ENCODE measurements around the gene VPS8.
A peak's percentile ranks its signal among the peaks of the same experiment; 100 is the strongest.

VPS8 gene

DNA sequence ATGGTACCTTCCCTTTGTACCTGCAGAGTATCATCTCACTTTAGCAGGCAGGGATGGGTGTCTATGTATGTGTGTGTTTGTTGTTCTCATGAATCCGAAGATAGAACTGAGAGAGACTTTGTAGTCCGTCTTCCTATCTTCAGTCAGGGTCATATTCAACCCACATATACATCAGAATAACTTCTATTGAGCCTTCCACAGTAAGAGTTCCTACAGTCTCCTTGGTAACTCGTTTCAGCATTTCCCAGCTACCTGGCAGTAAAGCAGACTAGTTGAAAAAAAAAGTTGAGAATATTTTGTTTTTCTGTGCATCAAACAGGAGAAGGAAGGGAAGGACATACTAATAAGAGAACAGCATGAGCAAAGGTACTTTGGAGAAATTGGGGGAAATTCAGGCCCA is 106.8 kb downstream of the VPS8 start:
- Histone ChIP-seq H3K4me1 (ENCODE audit: control insufficient read depth, insufficient read depth, low read length) (peaks cover 23% of the 10 kb centered on the region), H3K4me3 (ENCODE audit: low read depth, low read length) (peak overlapping the region; percentile 23; the same call in 1 of the 2 replicates), H3K27ac (ENCODE audit: low read depth, low read length) (no peak overlapping the region), H3K36me3 (ENCODE audit: control insufficient read depth, insufficient read depth, low read length) (no peaks in the 10 kb centered on the region), H3K9ac (ENCODE audit: low read depth, low read length) (no peak overlapping the region), H3K9me3 (ENCODE audit: control insufficient read depth, insufficient read depth, low read length) (no peaks in the 10 kb centered on the region), H3K27me3 (ENCODE audit: control insufficient read depth, insufficient read depth, low read length) (no peaks in the 10 kb centered on the region)

GRCh38 chr3:184919651-184920050 is 107.7 kb downstream of the VPS8 start:
- Histone ChIP-seq H3K27ac (ENCODE audit: low read depth, low read length) (no peak overlapping the region), H3K27me3 (ENCODE audit: control insufficient read depth, insufficient read depth, low read length) (no peaks in the 10 kb centered on the region), H3K9ac (ENCODE audit: low read depth, low read length) (no peak overlapping the region), H3K4me1 (ENCODE audit: control insufficient read depth, insufficient read depth, low read length) (peaks cover 19% of the 10 kb centered on the region), H3K36me3 (ENCODE audit: control insufficient read depth, insufficient read depth, low read length) (peaks cover under 1% of the 10 kb centered on the region), H3K4me3 (ENCODE audit: low read depth, low read length) (no peak overlapping the region), H3K9me3 (ENCODE audit: control insufficient read depth, insufficient read depth, low read length) (no peaks in the 10 kb centered on the region)

DNA sequence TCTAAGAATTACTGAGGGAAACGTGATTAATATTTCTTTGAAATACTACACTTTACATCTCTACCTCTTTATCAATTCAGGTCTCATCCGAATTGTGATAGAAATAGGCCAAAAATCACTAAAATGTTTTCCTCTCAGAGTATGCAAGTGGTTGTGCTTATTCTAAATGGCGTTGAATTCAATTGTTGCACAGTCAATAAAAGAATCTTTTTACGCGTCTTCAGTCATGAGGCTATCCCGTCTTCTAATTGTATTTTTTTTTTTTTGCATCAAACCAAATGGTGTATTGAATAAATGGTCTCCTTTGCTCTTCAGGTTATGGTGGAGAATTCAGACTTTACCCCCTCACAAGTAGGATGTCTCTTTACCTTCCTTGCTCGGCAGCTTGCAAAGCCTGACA is 112.6 kb downstream of the VPS8 start:
- Histone ChIP-seq H3K4me3 (ENCODE audit: low read depth, low read length) (no peak overlapping the region), H3K27ac (ENCODE audit: low read depth, low read length) (no peak overlapping the region), H3K9me3 (ENCODE audit: control insufficient read depth, insufficient read depth, low read length) (no peaks in the 10 kb centered on the region), H3K27me3 (ENCODE audit: control insufficient read depth, insufficient read depth, low read length) (no peaks in the 10 kb centered on the region), H3K36me3 (ENCODE audit: control insufficient read depth, insufficient read depth, low read length) (peaks cover 21% of the 10 kb centered on the region), H3K9ac (ENCODE audit: low read depth, low read length) (no peak overlapping the region), H3K4me1 (ENCODE audit: control insufficient read depth, insufficient read depth, low read length) (no peaks in the 10 kb centered on the region)

DNA sequence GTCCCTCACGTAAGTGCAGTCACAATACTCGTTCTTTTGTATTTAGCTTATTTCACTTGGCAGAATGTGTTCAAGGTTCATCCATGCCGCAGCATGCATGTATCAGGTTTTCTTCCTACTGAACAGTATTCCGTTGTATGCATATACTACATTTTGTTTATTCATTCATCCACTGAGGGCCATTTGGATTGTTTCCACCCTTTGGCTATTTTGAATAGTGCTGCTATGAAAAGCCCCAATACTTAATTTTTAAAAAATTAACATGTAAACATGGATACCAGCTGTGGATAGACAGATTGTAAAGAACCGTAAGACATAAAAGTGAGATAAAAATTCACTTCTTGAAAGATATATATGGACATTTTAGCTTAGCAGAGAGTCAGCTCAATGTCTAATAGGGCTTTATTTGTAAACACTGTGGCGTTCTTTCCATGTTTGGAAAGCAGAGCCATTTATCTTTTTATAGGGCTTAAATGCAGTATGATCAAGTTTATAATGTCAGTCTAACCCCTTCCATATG is 115.9 kb downstream of the VPS8 start:
- Histone ChIP-seq H3K27me3 (ENCODE audit: control insufficient read depth, insufficient read depth, low read length) (no peaks in the 10 kb centered on the region), H3K27ac (ENCODE audit: low read depth, low read length) (no peak overlapping the region), H3K9ac (ENCODE audit: low read depth, low read length) (no peak overlapping the region), H3K9me3 (ENCODE audit: control insufficient read depth, insufficient read depth, low read length) (no peaks in the 10 kb centered on the region), H3K4me1 (ENCODE audit: control insufficient read depth, insufficient read depth, low read length) (no peaks in the 10 kb centered on the region), H3K36me3 (ENCODE audit: control insufficient read depth, insufficient read depth, low read length) (peaks cover 33% of the 10 kb centered on the region), H3K4me3 (ENCODE audit: low read depth, low read length) (no peak overlapping the region)

GRCh38 chr3:184932777-184933176 is 120.8 kb downstream of the VPS8 start:
- Histone ChIP-seq H3K4me1 (ENCODE audit: control insufficient read depth, insufficient read depth, low read length) (0 out of 2 replicates have a peak, but pooled peaks cover under 1% of the 10 kb centered on the region), H3K4me3 (ENCODE audit: low read depth, low read length) (no peak overlapping the region), H3K9ac (ENCODE audit: low read depth, low read length) (no peak overlapping the region)

GRCh38 chr3:184937611-184938010 is 125.6 kb downstream of the VPS8 start:
- no peak overlapping the region for H3K4me3 ChIP-seq (ENCODE audit: low read depth, low read length)
- no peaks in the 10 kb centered on the region for H3K27me3 ChIP-seq (ENCODE audit: control insufficient read depth, insufficient read depth, low read length)
- no peaks in the 10 kb centered on the region for H3K9me3 ChIP-seq (ENCODE audit: control insufficient read depth, insufficient read depth, low read length)
- H3K9ac ChIP-seq (ENCODE audit: low read depth, low read length): no peak overlapping the region
- peaks cover 23% of the 10 kb centered on the region; the same call in 1 of the 2 replicates for H3K4me1 ChIP-seq (ENCODE audit: control insufficient read depth, insufficient read depth, low read length)
- H3K36me3 ChIP-seq (ENCODE audit: control insufficient read depth, insufficient read depth, low read length): no peaks in the 10 kb centered on the region; the same call in 1 of the 2 replicates
- no peak overlapping the region for H3K27ac ChIP-seq (ENCODE audit: low read depth, low read length)

More at GRCh38 chr3:184932777-184933176, 120.8 kb downstream of the VPS8 start:
- H3K36me3 ChIP-seq (ENCODE audit: control insufficient read depth, insufficient read depth, low read length): peaks cover 17% of the 10 kb centered on the region
- no peak overlapping the region for H3K27ac ChIP-seq (ENCODE audit: low read depth, low read length)
- no peaks in the 10 kb centered on the region for H3K9me3 ChIP-seq (ENCODE audit: control insufficient read depth, insufficient read depth, low read length)
- no peaks in the 10 kb centered on the region for H3K27me3 ChIP-seq (ENCODE audit: control insufficient read depth, insufficient read depth, low read length)

GRCh38 chr3:184941408-184941807 is 129.4 kb downstream of the VPS8 start:
- Histone ChIP-seq H3K9me3 (ENCODE audit: control insufficient read depth, insufficient read depth, low read length) (no peaks in the 10 kb centered on the region), H3K4me1 (ENCODE audit: control insufficient read depth, insufficient read depth, low read length) (peaks cover 35% of the 10 kb centered on the region; the same call in 1 of the 2 replicates), H3K4me3 (ENCODE audit: low read depth, low read length) (no peak overlapping the region), H3K36me3 (ENCODE audit: control insufficient read depth, insufficient read depth, low read length) (no peaks in the 10 kb centered on the region; the same call in 1 of the 2 replicates), H3K27me3 (ENCODE audit: control insufficient read depth, insufficient read depth, low read length) (no peaks in the 10 kb centered on the region), H3K9ac (ENCODE audit: low read depth, low read length) (no peak overlapping the region), H3K27ac (ENCODE audit: low read depth, low read length) (no peak overlapping the region)

GRCh38 chr3:184942735-184943134 is 130.8 kb downstream of the VPS8 start:
- Histone ChIP-seq H3K9me3 (ENCODE audit: control insufficient read depth, insufficient read depth, low read length) (no peaks in the 10 kb centered on the region), H3K4me3 (ENCODE audit: low read depth, low read length) (no peak overlapping the region), H3K27me3 (ENCODE audit: control insufficient read depth, insufficient read depth, low read length) (no peaks in the 10 kb centered on the region), H3K9ac (ENCODE audit: low read depth, low read length) (no peak overlapping the region), H3K36me3 (ENCODE audit: control insufficient read depth, insufficient read depth, low read length) (no peaks in the 10 kb centered on the region), H3K4me1 (ENCODE audit: control insufficient read depth, insufficient read depth, low read length) (peaks cover 34% of the 10 kb centered on the region; the same call in 1 of the 2 replicates), H3K27ac (ENCODE audit: low read depth, low read length) (no peak overlapping the region)

- Histone ChIP-seq H3K9ac (ENCODE audit: low read depth, low read length) (no peak overlapping the region), H3K4me1 (ENCODE audit: control insufficient read depth, insufficient read depth, low read length) (peaks cover 28% of the 10 kb centered on the region), H3K27me3 (ENCODE audit: control insufficient read depth, insufficient read depth, low read length) (no peaks in the 10 kb centered on the region), H3K9me3 (ENCODE audit: control insufficient read depth, insufficient read depth, low read length) (no peaks in the 10 kb centered on the region), H3K4me3 (ENCODE audit: low read depth, low read length) (no peak overlapping the region), H3K36me3 (ENCODE audit: control insufficient read depth, insufficient read depth, low read length) (no peaks in the 10 kb centered on the region), H3K27ac (ENCODE audit: low read depth, low read length) (no peak overlapping the region)
These were observed 132.3 kb downstream of the VPS8 start for GRCh38 chr3:184944241-184944640.

DNA sequence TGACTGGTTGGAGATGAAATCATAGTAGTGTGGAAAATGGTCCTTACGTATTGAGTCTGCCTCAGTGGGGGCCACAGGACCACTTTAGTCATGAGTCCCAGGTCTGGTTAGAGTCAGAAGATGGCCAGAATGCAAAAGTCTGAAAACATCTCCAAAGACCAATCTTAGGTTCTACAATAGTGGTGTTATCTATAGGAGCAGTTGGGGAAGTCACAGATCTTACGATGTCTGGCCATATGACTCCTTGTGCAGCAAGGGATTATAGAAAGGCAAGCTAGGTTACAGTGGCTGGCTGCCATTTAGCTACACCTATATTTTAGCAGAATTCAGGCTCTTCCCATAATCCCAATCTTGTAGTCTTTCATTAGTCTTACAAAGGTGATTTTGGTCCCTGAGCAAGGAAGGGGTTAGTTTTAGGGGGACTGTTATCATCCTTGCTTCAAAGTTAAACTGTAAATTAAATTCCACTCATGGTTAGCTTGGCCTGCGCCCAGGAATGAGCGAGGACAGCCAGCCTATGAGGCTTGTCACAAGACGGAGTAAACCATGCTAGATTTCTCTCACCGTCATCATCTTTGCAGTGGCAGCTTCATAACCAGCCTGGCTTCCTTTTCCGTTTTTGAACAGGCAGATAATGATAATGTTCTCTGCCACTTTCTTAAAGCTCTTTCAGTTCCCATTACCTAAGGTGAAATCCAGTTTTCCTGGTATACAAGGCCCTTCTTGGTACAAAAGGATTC is 134.1 kb downstream of the VPS8 start:
- H3K27me3 ChIP-seq (ENCODE audit: control insufficient read depth, insufficient read depth, low read length): no peaks in the 10 kb centered on the region
- H3K9ac ChIP-seq (ENCODE audit: low read depth, low read length): no peak overlapping the region

GRCh38 chr3:184946917-184947316 is 135.0 kb downstream of the VPS8 start:
- no peak overlapping the region for H3K9ac ChIP-seq (ENCODE audit: low read depth, low read length)
- no peaks in the 10 kb centered on the region for H3K9me3 ChIP-seq (ENCODE audit: control insufficient read depth, insufficient read depth, low read length)
- H3K27ac ChIP-seq (ENCODE audit: low read depth, low read length): no peak overlapping the region
- no peaks in the 10 kb centered on the region for H3K27me3 ChIP-seq (ENCODE audit: control insufficient read depth, insufficient read depth, low read length)
- peaks cover 22% of the 10 kb centered on the region for H3K4me1 ChIP-seq (ENCODE audit: control insufficient read depth, insufficient read depth, low read length)
- no peak overlapping the region for H3K4me3 ChIP-seq (ENCODE audit: low read depth, low read length)
- no peaks in the 10 kb centered on the region for H3K36me3 ChIP-seq (ENCODE audit: control insufficient read depth, insufficient read depth, low read length)

More for the DNA sequence above, 134.1 kb downstream of the VPS8 start:
- H3K4me1 ChIP-seq (ENCODE audit: control insufficient read depth, insufficient read depth, low read length): peaks cover 30% of the 10 kb centered on the region
- no peak overlapping the region for H3K27ac ChIP-seq (ENCODE audit: low read depth, low read length)
- H3K36me3 ChIP-seq (ENCODE audit: control insufficient read depth, insufficient read depth, low read length): no peaks in the 10 kb centered on the region
- H3K4me3 ChIP-seq (ENCODE audit: low read depth, low read length): no peak overlapping the region
- H3K9me3 ChIP-seq (ENCODE audit: control insufficient read depth, insufficient read depth, low read length): no peaks in the 10 kb centered on the region

Data from HUES48 (cell line).